ENCODE results near the gene GPR42.

DNA sequence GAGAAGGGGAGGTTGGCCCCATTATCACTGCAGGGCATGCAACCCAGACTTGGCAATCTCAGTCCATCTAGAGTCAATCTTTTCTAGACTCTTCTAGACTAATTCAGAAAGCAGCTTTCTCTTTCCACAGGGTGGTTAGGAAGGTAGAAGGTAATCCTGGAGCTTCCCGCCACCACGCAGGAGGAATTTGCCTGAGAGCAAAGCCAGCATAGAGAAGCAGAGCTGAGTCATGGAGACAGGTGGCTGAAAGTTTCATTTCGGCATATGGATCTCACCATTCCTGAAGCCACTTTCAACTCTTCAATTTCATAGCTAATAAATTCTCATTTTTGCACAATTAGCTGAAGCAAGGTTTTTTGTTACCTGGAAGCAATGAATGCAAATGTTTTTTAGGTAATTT, 48.2 kb downstream of the GPR42 start:
- TF ChIP-seq, protein P1, sequence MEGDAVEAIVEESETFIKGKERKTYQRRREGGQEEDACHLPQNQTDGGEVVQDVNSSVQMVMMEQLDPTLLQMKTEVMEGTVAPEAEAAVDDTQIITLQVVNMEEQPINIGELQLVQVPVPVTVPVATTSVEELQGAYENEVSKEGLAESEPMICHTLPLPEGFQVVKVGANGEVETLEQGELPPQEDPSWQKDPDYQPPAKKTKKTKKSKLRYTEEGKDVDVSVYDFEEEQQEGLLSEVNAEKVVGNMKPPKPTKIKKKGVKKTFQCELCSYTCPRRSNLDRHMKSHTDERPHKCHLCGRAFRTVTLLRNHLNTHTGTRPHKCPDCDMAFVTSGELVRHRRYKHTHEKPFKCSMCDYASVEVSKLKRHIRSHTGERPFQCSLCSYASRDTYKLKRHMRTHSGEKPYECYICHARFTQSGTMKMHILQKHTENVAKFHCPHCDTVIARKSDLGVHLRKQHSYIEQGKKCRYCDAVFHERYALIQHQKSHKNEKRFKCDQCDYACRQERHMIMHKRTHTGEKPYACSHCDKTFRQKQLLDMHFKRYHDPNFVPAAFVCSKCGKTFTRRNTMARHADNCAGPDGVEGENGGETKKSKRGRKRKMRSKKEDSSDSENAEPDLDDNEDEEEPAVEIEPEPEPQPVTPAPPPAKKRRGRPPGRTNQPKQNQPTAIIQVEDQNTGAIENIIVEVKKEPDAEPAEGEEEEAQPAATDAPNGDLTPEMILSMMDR (IDR thresholded peaks at IDR 0.05; ENCODE audit: low read depth, low read length), result no peak
- no peak for TF ChIP-seq POLR2A (IDR thresholded peaks at IDR 0.05; ENCODE audit: extremely low read depth, insufficient read length)
